Hematopoietic multipotent progenitor cell treated with erythropoietin and hydrocortisone succinate and interleukin-3 and kit ligand, for 15 days (in vitro differentiated cells): Measurements from ENCODE around the gene DIP2C.
"Not testable (repeated sequence)": the region's sequence is repeated elsewhere in the genome, so short reads cannot be mapped to it uniquely, and the experiment has no call there.

ENCODE experiments used
- DNase-seq: peaks from one replicate; pipeline ENCODE4 v3.0.0-alpha.2; 2015; ENCODE audit warnings: low spot score

The DIP2C gene

GRCh38 chr10:301536-301935 lies 387.9 kb downstream of the DIP2C start:
- no peak for DNase-seq

GRCh38 chr10:300580-300979 lies 388.9 kb downstream of the DIP2C start:
- DNase-seq = not testable (repeated sequence)

GRCh38 chr10:299969-300368 lies 389.5 kb downstream of the DIP2C start:
- DNase-seq = no peak

GRCh38 chr10:299512-299911 lies 390.0 kb downstream of the DIP2C start:
- DNase-seq = no peak

- DNase-seq = no peak
Measured at GRCh38 chr10:298033-298432, 391.4 kb downstream of the DIP2C start.

GRCh38 chr10:297567-297966 lies 391.9 kb downstream of the DIP2C start:
- DNase-seq = no peak

- no peak for DNase-seq
Measured at GRCh38 chr10:293636-294035, 395.8 kb downstream of the DIP2C start.

GRCh38 chr10:290026-290725 lies 399.3 kb downstream of the DIP2C start:
- DNase-seq = no peak

GRCh38 chr10:289581-289980 lies 399.9 kb downstream of the DIP2C start:
- DNase-seq = no peak

- no peak for DNase-seq
Measured at GRCh38 chr10:288316-289200, 400.9 kb downstream of the DIP2C start.

GRCh38 chr10:287814-288213 lies 401.7 kb downstream of the DIP2C start:
- no peak for DNase-seq

GRCh38 chr10:287026-287709 lies 402.3 kb downstream of the DIP2C start:
- no peak for DNase-seq

GRCh38 chr10:285216-285615 lies 404.3 kb downstream of the DIP2C start:
- DNase-seq = no peak

- no peak for DNase-seq
Measured at GRCh38 chr10:283916-284356, 405.5 kb downstream of the DIP2C start.

- no peak for DNase-seq
Measured at GRCh38 chr10:283140-283479, 406.4 kb downstream of the DIP2C start.

GRCh38 chr10:282294-283139 lies 407.0 kb downstream of the DIP2C start:
- DNase-seq = no peak

GRCh38 chr10:279655-280054 lies 409.8 kb downstream of the DIP2C start:
- DNase-seq = no peak

GRCh38 chr10:279232-279631 lies 410.2 kb downstream of the DIP2C start:
- DNase-seq = no peak

GRCh38 chr10:278707-279106 lies 410.8 kb downstream of the DIP2C start:
- no peak for DNase-seq

GRCh38 chr10:277963-278362 lies 411.5 kb downstream of the DIP2C start:
- no peak for DNase-seq

GRCh38 chr10:275680-276079 lies 413.8 kb downstream of the DIP2C start:
- no peak for DNase-seq

- DNase-seq = no peak
Measured at GRCh38 chr10:274866-275265, 414.6 kb downstream of the DIP2C start.
